RWPE2 (cell line): ENCODE results near the gene SUN2.

Source experiments
- ATAC-seq: fragments of 200-7000 bp; cut with Tn5 transposase; 3 replicates; pipeline ENCODE4 v1.9.1; 2021; ENCODE audit warnings: low read depth
- DNase-seq: peaks from one replicate; pipeline ENCODE4 v3.0.0-alpha.2; 2020; ENCODE audit warnings: low spot score
- H3K27ac ChIP-seq: fragments of 450-650 bp; 2 replicates; pipeline ENCODE4 v1.5.1; 2017; ENCODE audit warnings: mild to moderate bottlenecking; ENCODE audit not compliant: poor library complexity, severe bottlenecking
- H3K27me3 ChIP-seq: fragments of 250-450 bp; sonication (Bioruptor Pico); 2 replicates; pipeline ENCODE4 v1.5.1; 2021; ENCODE audit warnings: mild to moderate bottlenecking, moderate library complexity; ENCODE audit not compliant: insufficient read depth, poor library complexity, severe bottlenecking
- H3K36me3 ChIP-seq: fragments of 250-450 bp; sonication (Bioruptor Pico); 2 replicates; pipeline ENCODE4 v1.5.1; 2020; ENCODE audit warnings: low read depth, mild to moderate bottlenecking, moderate library complexity
- H3K4me1 ChIP-seq: fragments of 250-450 bp; sonication (Bioruptor Pico); 2 replicates; pipeline ENCODE4 v1.5.1; 2021; ENCODE audit warnings: mild to moderate bottlenecking, moderate library complexity; ENCODE audit not compliant: insufficient read depth, poor library complexity, severe bottlenecking
- H3K4me3 ChIP-seq: fragments of 250-450 bp; sonication (Bioruptor Pico); 2 replicates; pipeline ENCODE4 v1.5.1; 2021; ENCODE audit warnings: mild to moderate bottlenecking, moderate library complexity; ENCODE audit not compliant: severe bottlenecking
- H3K9me3 ChIP-seq: fragments of 250-450 bp; sonication (Bioruptor Pico); 2 replicates; pipeline ENCODE4 v1.5.1; 2021; ENCODE audit warnings: mild to moderate bottlenecking, moderate library complexity; ENCODE audit not compliant: severe bottlenecking
- TF ChIP-seq, protein P1 (sequence below): fragments of 450-650 bp; IDR thresholded peaks from one replicate; pipeline ENCODE4 v1.5.1; 2017; ENCODE audit warnings: mild to moderate bottlenecking, moderate library complexity; ENCODE audit not compliant: poor library complexity, severe bottlenecking

Gene SUN2

GRCh38 chr22:38773363-38773946 is 17.7 kb upstream of the SUN2 start:
- Histone ChIP-seq H3K36me3 (no peaks in the 10 kb centered on the region), H3K27ac (no peak overlapping the region), H3K9me3 (no peaks in the 10 kb centered on the region)

GRCh38 chr22:38772623-38772873 is 16.8 kb upstream of the SUN2 start:
- no peaks in the 10 kb centered on the region for H3K36me3 ChIP-seq
- no peaks in the 10 kb centered on the region for H3K27me3 ChIP-seq
- no peak for ATAC-seq
- H3K9me3 ChIP-seq = no peaks in the 10 kb centered on the region
- TF ChIP-seq, protein P1, sequence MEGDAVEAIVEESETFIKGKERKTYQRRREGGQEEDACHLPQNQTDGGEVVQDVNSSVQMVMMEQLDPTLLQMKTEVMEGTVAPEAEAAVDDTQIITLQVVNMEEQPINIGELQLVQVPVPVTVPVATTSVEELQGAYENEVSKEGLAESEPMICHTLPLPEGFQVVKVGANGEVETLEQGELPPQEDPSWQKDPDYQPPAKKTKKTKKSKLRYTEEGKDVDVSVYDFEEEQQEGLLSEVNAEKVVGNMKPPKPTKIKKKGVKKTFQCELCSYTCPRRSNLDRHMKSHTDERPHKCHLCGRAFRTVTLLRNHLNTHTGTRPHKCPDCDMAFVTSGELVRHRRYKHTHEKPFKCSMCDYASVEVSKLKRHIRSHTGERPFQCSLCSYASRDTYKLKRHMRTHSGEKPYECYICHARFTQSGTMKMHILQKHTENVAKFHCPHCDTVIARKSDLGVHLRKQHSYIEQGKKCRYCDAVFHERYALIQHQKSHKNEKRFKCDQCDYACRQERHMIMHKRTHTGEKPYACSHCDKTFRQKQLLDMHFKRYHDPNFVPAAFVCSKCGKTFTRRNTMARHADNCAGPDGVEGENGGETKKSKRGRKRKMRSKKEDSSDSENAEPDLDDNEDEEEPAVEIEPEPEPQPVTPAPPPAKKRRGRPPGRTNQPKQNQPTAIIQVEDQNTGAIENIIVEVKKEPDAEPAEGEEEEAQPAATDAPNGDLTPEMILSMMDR = no peak
- DNase-seq = no peak
- H3K4me1 ChIP-seq = no peaks in the 10 kb centered on the region
- no peak overlapping the region for H3K27ac ChIP-seq
- H3K4me3 ChIP-seq = no peak overlapping the region

More at GRCh38 chr22:38773363-38773946, 17.7 kb upstream of the SUN2 start:
- no peaks in the 10 kb centered on the region for H3K27me3 ChIP-seq
- no peak for ATAC-seq
- H3K4me3 ChIP-seq = no peak overlapping the region
- DNase-seq = no peak
- H3K4me1 ChIP-seq = no peaks in the 10 kb centered on the region
- TF ChIP-seq, protein P1 = no peak

GRCh38 chr22:38770257-38770949 is 14.6 kb upstream of the SUN2 start:
- Histone ChIP-seq H3K4me1 (no peaks in the 10 kb centered on the region), H3K27ac (no peak overlapping the region), H3K36me3 (no peaks in the 10 kb centered on the region), H3K27me3 (no peaks in the 10 kb centered on the region), H3K9me3 (no peaks in the 10 kb centered on the region), H3K4me3 (no peak overlapping the region)
- ATAC-seq (no peak), DNase-seq (no peak)
- TF ChIP-seq, protein P1 = no peak

DNA sequence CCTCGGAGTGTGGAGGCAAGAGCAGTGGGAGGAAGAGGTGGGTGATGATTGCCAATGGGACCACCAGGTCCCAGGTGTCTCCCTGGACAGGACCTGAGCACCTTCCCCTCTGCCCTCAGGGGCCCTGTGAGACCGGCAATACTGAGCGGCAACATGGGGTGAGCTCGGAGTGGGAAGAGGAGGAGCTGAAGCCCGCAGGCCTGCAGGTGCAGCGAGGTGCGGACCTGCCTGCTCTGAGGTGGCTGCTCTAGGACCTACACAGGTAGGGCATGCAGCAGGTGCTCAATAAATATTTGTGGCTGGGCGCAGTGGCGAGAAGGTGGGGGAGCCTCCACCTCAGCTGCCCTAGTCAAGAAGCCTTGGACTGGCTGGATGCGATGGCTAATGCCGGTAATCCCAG is 12.2 kb upstream of the SUN2 start:
- Histone ChIP-seq H3K4me3 (no peak overlapping the region), H3K4me1 (peaks cover 11% of the 10 kb centered on the region), H3K27ac (no peak overlapping the region), H3K27me3 (no peaks in the 10 kb centered on the region), H3K9me3 (no peaks in the 10 kb centered on the region), H3K36me3 (no peaks in the 10 kb centered on the region)
- ATAC-seq (no peak), DNase-seq (no peak)
- TF ChIP-seq, protein P1 = no peak

DNA sequence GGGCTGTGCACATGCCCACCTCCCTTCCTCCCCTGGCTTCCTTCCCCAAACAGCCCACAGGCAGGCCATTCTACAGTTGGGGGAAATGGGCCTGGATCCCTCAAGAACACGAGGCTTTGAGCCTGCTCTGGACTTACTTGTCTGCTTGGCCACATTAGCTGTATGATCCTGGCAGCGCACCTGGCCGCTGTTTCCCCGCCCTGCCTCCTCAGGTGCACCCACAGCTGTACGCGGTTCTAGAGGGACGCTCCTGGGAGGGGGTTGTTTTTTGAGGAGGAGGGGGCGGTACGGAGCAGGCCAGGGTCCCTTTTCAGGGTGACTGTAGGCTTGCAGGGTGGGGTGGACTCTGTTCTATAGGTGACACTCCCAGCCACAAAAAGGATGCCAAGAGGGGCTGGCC is 11.5 kb upstream of the SUN2 start:
- Histone ChIP-seq H3K27ac (no peak overlapping the region), H3K27me3 (no peaks in the 10 kb centered on the region), H3K4me1 (peaks cover 11% of the 10 kb centered on the region), H3K9me3 (no peaks in the 10 kb centered on the region), H3K36me3 (no peaks in the 10 kb centered on the region), H3K4me3 (no peak overlapping the region)
- DNase-seq (no peak), ATAC-seq (no peak)
- TF ChIP-seq, protein P1 = no peak
